Measurements from ENCODE around the gene PLA2G4D.

Gene PLA2G4D

DNA sequence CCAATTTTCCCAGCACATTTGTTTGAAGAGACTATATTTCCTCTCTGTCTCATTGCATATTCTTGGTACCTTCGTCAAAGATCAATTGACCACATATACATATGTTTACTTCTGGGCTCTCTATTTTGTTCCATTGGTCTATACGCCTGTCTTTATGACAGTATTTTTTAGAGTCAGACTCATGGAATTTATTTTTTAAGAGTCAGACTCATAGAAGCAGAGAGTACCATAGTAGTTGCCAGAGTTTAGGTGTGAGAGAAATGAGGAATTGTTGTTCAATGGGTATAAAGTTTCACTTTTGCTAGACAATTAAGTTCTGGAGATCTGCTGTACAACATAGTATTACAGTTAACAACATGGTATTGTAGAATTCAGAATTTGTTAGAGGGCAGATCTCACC, 35.0 kb upstream of the PLA2G4D start:
- in situ Hi-C loops (cut with MboI; ENCODE audit: low pct_unique_long_range_greater_than_20kb, low sequenced_read_pairs) = no loop called here
- no peak for DNase-seq

DNA sequence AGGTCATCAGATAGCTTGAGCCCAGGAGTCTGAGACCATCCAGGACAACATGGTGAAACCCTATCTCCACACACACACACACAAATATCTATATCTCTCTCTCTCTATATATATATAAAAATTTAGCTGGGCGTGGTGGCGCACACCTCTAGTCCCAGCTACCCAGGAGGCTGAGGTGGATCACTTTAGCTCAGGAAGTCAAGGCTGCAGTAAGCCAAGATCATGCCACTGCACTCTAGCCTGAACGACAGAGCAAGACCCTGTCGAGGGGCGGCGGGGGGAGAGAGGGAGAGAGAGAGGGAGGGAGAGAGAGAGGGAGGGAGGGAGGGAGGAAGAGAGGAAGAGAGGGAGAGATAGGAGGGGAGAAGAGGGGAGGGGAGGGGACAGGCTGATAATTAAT, 34.1 kb upstream of the PLA2G4D start:
- DNase-seq = no peak
- in situ Hi-C loops (cut with MboI; ENCODE audit: low pct_unique_long_range_greater_than_20kb, low sequenced_read_pairs) = no loop called here

GRCh38 chr15:42123546-42123945, 29.2 kb upstream of the PLA2G4D start:
- in situ Hi-C loops (cut with MboI; ENCODE audit: low pct_unique_long_range_greater_than_20kb, low sequenced_read_pairs) = no loop called here
- DNase-seq = no peak

GRCh38 chr15:42121682-42122081, 27.3 kb upstream of the PLA2G4D start:
- in situ Hi-C loops (cut with MboI; ENCODE audit: low pct_unique_long_range_greater_than_20kb, low sequenced_read_pairs) = no loop called here
- no peak for DNase-seq

DNA sequence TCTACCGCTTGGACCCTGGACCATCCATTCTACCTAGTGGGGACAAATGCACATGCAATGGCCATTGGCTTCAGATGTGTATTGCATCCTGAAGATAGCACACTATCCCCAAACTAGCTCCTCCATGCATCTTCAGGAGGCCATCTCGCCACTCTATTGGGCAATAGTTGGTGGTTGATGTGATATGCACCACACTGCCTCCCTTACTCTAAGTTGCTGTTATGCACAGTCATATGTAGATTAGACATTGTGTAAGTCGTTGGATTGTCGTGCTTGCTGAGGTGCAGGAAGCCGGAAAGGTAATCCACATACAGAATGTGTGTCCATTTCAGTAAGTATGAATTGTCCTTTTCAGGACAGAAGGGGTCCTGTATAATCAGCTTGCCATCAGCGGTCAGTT, 26.7 kb upstream of the PLA2G4D start:
- DNase-seq = no peak
- in situ Hi-C loops (cut with MboI; ENCODE audit: low pct_unique_long_range_greater_than_20kb, low sequenced_read_pairs) = no loop called here

- in situ Hi-C loops (cut with MboI; ENCODE audit: low pct_unique_long_range_greater_than_20kb, low sequenced_read_pairs) = no loop called here
- DNase-seq = no peak
These were observed 25.9 kb upstream of the PLA2G4D start for GRCh38 chr15:42120285-42120684.

GRCh38 chr15:42119446-42119760, 25.0 kb upstream of the PLA2G4D start:
- DNase-seq = no peak
- in situ Hi-C loops (cut with MboI; ENCODE audit: low pct_unique_long_range_greater_than_20kb, low sequenced_read_pairs) = no loop called here

DNA sequence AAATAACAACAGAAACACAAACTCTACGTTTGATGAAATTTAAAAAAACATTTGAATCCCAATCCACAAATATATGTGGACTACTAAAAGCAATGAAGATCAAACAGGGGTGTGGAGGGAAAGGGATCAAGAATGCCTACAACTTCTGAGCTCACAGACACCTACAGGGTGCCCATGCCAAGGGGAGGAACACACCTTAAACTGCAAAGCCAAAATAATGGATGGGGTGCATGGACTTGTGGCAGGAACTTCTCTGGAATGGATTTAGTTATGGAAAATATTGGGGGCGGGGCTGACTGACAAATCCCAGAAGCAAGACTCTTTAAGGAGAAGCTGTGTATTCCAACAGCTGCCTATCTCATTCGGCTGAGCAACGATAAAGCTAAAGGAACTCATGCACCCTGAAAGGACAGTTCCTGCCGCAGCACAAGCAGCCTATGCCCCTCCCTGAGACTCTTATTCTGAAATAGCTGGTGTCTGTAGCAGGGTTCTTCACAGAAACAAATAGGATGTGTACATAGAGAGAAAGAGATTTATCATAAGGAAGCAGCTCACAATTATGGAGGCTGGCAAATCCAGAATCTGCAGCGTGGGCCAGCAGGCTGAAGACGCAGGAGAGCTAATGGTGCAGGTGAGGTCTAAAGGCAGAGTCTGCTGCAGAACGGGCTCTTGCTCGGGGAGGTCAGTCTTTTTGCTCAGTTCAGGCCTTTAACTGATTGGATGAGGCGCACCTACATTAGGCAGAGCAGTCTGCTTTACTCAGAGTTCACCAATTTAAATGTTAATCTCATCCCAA, 24.5 kb upstream of the PLA2G4D start:
- in situ Hi-C loops (cut with MboI; ENCODE audit: low pct_unique_long_range_greater_than_20kb, low sequenced_read_pairs) = no loop called here
- no peak for DNase-seq

- peak; percentile 44 for DNase-seq
- in situ Hi-C loops (cut with MboI; ENCODE audit: low pct_unique_long_range_greater_than_20kb, low sequenced_read_pairs) = no loop called here
These were observed 17.6 kb upstream of the PLA2G4D start for GRCh38 chr15:42111924-42112323.

DNA sequence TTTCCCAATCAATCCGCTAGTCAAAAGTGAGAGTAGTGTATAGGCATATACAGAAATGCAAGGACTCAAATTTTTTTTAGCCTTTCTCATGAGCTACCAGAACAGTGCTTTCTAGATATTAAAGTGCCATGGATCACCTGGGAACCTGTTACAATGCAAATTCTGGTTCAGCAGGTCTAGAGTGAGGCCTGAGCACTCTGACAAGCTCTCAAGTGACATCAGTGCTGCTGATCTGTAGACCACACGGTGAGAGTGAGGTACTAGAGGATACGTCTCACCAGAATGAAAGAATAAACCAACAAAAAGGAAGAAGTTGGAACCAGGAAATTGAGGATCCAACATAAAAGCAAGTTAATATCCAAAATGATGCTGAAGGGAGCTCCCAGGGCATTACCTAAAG, 16.0 kb upstream of the PLA2G4D start:
- in situ Hi-C loops (cut with MboI; ENCODE audit: low pct_unique_long_range_greater_than_20kb, low sequenced_read_pairs) = no loop called here
- no peak for DNase-seq

- peak; percentile 21 for DNase-seq
- in situ Hi-C loops (cut with MboI; ENCODE audit: low pct_unique_long_range_greater_than_20kb, low sequenced_read_pairs) = no loop called here
These were observed 14.4 kb upstream of the PLA2G4D start for GRCh38 chr15:42108806-42109205.

- in situ Hi-C loops (cut with MboI; ENCODE audit: low pct_unique_long_range_greater_than_20kb, low sequenced_read_pairs) = no loop called here
- no peak for DNase-seq
These were observed 13.8 kb upstream of the PLA2G4D start for GRCh38 chr15:42108189-42108588.

DNA sequence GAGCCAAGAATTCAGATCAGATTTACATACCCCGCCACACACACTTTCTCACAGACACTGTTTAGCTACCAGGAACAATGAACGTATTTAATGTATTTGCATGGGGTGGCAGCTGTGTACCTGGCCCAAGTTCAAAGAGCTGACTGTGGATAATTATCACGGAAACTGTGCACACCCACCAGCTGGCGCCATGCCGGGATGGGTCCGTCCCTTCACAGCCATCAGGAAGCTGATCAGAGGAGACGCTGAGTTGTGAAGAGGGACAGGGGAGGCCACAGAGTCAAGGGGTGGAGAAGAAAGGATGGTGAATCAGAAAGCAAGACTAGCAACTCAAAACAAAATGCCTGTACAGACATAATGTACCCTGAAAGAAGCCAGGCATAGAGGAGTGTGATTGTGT, 13.1 kb upstream of the PLA2G4D start:
- no peak for DNase-seq
- in situ Hi-C loops (cut with MboI; ENCODE audit: low pct_unique_long_range_greater_than_20kb, low sequenced_read_pairs) = no loop called here

GRCh38 chr15:42106288-42106687, 11.9 kb upstream of the PLA2G4D start:
- in situ Hi-C loops (cut with MboI; ENCODE audit: low pct_unique_long_range_greater_than_20kb, low sequenced_read_pairs) = no loop called here
- no peak for DNase-seq

DNA sequence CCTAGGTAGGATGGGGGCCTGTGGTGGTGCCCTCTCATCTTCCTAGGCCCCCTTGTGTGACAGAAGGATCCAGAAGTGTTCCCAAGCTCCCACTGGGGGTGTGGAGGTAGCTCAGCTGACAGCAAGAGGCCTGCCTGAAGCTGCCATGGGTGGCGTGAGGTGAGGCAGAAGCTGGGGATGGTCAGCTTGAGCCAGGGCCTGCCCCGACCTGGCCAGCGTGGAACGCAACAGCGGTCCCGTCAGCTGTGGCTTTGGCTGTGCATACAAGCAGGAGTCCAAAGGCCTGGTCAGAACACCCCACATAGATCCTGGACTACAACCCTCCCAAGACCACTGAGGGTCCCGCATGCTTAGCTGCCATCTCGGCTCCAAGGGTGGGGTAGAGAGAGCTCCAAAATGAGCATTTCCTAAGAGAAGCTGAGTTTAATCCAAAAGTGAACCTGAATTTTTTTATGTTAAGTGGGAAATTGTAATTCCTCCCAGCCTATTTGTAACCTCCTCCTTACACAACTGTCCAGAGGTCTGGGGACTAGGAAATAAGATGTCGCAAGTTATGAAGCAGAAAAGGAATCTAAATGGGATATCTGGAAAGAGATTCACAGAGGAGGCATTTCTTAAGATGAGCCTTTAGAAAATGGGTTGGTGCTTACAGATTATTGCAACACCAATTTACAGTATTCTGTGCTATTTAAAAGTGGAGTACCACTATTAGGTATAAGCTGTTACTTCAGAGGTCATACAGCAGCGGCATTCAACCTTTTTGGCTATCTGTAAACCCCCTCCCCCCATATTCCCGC, 9.9 kb upstream of the PLA2G4D start:
- in situ Hi-C loops (cut with MboI; ENCODE audit: low pct_unique_long_range_greater_than_20kb, low sequenced_read_pairs) = no loop called here
- no peak for DNase-seq

DNA sequence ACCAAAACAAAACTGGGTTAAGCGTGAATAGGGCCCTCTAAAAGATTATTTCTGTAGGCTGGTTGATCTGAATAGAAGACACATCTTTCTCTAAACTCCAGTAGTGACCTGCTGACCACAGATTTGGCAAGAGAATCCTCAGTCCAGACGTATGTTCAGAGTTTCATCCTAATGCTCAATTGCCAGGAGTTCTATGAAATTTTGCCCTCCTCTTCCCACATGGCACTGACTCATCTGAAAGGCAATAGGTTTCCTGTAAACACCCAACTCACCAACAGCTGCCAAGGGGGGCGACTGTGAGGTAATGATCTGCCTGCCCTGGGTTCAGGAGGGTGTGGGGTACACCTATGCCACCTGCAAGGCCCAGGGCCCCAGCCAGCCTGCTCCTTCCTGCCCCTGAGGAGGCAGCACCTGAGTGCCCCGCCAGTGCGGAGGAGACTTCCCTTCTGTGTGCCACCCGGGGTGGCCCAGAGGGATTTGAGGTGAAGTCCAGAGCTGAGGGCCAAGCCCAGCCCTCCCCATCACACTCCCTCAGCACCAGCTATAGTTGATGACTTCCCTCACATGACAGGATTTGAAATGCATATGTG, 8.4 kb upstream of the PLA2G4D start:
- in situ Hi-C loops (cut with MboI; ENCODE audit: low pct_unique_long_range_greater_than_20kb, low sequenced_read_pairs) = no loop called here
- no peak for DNase-seq

DNA sequence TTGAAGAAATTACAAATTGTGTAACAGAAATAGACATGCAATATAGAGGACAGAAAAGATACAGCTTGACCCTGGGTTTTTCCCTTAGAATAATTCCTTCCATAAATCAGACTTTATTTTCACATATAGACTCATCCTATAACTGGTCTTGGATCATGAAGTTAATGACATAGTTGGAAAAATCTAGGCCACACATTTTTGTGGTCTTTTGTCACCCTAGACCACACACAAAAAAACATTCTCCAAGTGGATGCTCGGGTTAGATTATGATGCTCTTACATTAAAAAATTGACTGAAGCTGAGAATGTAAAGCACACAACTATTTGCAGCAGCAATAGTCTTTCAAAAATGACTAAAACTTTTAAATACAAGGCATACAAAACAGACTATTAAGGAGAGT, 7.5 kb upstream of the PLA2G4D start:
- in situ Hi-C loops (cut with MboI; ENCODE audit: low pct_unique_long_range_greater_than_20kb, low sequenced_read_pairs) = no loop called here
- DNase-seq = no peak

DNA sequence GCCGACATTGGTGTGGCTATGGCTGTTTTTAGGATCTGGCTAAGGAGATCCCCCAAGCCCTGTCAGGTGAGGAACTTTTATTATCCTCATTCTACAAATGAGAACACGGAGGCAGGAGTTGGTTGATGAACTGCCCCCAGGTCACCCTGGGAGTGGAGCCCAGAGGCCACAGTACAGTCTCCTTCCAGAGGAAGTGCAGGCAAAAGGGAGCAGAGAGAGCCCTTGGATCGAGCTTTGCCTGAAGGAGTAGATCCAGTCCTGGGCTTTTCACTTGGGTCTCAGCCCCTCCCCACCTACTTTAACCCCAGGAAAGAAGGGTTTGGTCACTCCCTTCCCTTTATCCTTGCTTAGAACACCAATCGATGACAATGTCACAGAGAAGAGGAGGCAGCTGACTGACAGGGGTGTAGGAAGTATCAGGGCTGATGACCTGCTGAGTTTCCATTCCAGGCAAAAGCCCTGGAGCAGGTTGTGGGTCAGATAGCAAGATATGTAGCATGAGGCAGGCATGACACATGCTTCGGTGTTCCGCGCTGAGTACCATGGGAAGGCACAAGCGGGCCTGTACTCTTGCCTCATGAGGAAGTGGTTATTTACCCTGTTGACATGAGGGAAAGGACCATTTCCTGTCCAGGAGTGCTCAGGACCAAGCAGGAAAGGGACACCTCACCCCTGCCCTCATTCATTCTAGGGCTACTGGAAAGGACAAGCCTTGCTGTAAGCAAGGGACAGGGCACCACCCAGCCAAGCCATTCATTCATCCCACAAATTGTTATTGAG, 5.8 kb upstream of the PLA2G4D start:
- in situ Hi-C loops (cut with MboI; ENCODE audit: low pct_unique_long_range_greater_than_20kb, low sequenced_read_pairs) = no loop called here
- DNase-seq = no peak

- in situ Hi-C loops (cut with MboI; ENCODE audit: low pct_unique_long_range_greater_than_20kb, low sequenced_read_pairs) = no loop called here
- DNase-seq = no peak
These were observed 2.7 kb upstream of the PLA2G4D start for GRCh38 chr15:42097018-42097417.

DNA sequence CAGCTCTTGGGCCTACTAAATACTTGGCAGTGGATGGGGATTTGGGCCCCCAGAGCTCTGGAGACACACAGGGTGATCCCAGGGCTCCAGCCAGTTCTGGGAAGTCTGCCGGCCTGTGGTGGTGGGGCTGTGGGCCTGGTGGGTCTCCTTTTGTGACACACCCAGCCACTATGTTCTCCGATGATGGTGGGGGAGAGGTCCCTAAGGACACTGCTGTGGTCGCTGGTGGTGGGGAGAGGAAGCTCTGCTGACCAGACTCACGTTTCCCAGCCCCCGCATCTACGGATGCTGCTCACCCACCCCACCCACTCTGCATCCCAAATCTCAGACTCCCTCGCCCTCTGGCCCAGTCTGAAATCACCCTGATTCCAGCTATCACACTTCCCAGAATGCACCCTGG, 396 bp downstream of the PLA2G4D start:
- in situ Hi-C loops (cut with MboI; ENCODE audit: low pct_unique_long_range_greater_than_20kb, low sequenced_read_pairs) = no loop called here
- no peak for DNase-seq
